ENCODE data around the gene STIP1.
"Not testable (repeated sequence)": the region's sequence is repeated elsewhere in the genome, so short reads cannot be mapped to it uniquely, and the experiment has no call there.

Gene STIP1

GRCh38 chr11:64245401-64245796 is 59.4 kb downstream of the STIP1 start:
- H3K9ac ChIP-seq (ENCODE audit: low read length) = peak overlapping the region; percentile 93
- H2AK5ac ChIP-seq (ENCODE audit: low read length, severe bottlenecking) = no peak overlapping the region
- H4K91ac ChIP-seq (ENCODE audit: low read length) = peak overlapping the region; percentile 95
- H2BK120ac ChIP-seq (ENCODE audit: low read depth, low read length) = peak overlapping the region; percentile 55
- no peaks in the 10 kb centered on the region for H3K27me3 ChIP-seq (ENCODE audit: control insufficient read depth in 1 of 2, insufficient read depth in 1 of 2, low read length in 2 of 2)
- peak overlapping the region; percentile 33 for H4K8ac ChIP-seq (ENCODE audit: low read length)
- no peak for DNase-seq
- H3K9me3 ChIP-seq (ENCODE audit: control insufficient read depth, low read length) = no peaks in the 10 kb centered on the region
- H3K4me3 ChIP-seq (ENCODE audit: insufficient read depth in 1 of 2, low read depth in 1 of 2, low read length in 2 of 2) = peak overlapping the region; percentile 75 to 95
- H3K18ac ChIP-seq (ENCODE audit: low read depth in 1 of 2, low read length in 2 of 2) = peak overlapping the region; percentile 46 to 91
- peak overlapping the region; percentile 89 for H3K4me2 ChIP-seq (ENCODE audit: low read length, poor library complexity, severe bottlenecking)
- H3K23ac ChIP-seq (ENCODE audit: low read length in 2 of 2) = no peak overlapping the region
- peaks cover 14 to 26% of the 10 kb centered on the region in 2 experiments for H3K36me3 ChIP-seq (ENCODE audit: control insufficient read depth in 1 of 2, insufficient read depth in 2 of 2, low read depth in 1 of 2, low read length in 2 of 2)
- peak overlapping the region; percentile 96 for H3K4ac ChIP-seq (ENCODE audit: low read depth in 1 of 2, low read length in 2 of 2)
- H3K14ac ChIP-seq (ENCODE audit: low read length in 2 of 2) = peak overlapping the region in 1 of 2 experiments; percentile 83
- no peak overlapping the region for H2AFZ ChIP-seq (ENCODE audit: low read depth, low read length)
- peaks cover 3% of the 10 kb centered on the region for H3K79me1 ChIP-seq (replicated peaks; ENCODE audit: low read length, poor library complexity, severe bottlenecking)
- 33% methylated on average over 2 of the region's 6 CpGs for WGBS
- H3K4me1 ChIP-seq (ENCODE audit: control insufficient read depth, insufficient read depth, low read depth, low read length) = peaks cover 37% of the 10 kb centered on the region
- H2BK15ac ChIP-seq (ENCODE audit: low read depth, poor library complexity, severe bottlenecking) = no peak overlapping the region
- peak overlapping the region; percentile 10 for H2BK5ac ChIP-seq (ENCODE audit: low read depth, low read length, poor library complexity, severe bottlenecking)
- H3K27ac ChIP-seq (ENCODE audit: low read length, poor library complexity, severe bottlenecking) = peak overlapping the region; percentile 79
- peak overlapping the region in 1 of 2 experiments; percentile 87 for H2BK12ac ChIP-seq (ENCODE audit: low read length in 2 of 2)

- 2% methylated on average over 32 of the region's 46 CpGs for WGBS
- Histone ChIP-seq H2BK12ac (ENCODE audit: low read length in 2 of 2) (peak overlapping the region; percentile 69 to 87), H2AFZ (ENCODE audit: low read depth, low read length) (no peak overlapping the region), H3K27me3 (ENCODE audit: control insufficient read depth in 1 of 2, insufficient read depth in 1 of 2, low read length in 2 of 2) (no peaks in the 10 kb centered on the region), H2BK5ac (ENCODE audit: low read depth, low read length, poor library complexity, severe bottlenecking) (peak overlapping the region; percentile 10), H4K8ac (ENCODE audit: low read length) (peak overlapping the region; percentile 33), H3K27ac (ENCODE audit: low read length, poor library complexity, severe bottlenecking) (peak overlapping the region; percentile 79), H2BK15ac (ENCODE audit: low read depth, poor library complexity, severe bottlenecking) (peak overlapping the region; percentile 30), H4K91ac (ENCODE audit: low read length) (peak overlapping the region; percentile 95), H3K4me1 (ENCODE audit: control insufficient read depth, insufficient read depth, low read depth, low read length) (peaks cover 40% of the 10 kb centered on the region), H3K14ac (ENCODE audit: low read length in 2 of 2) (peak overlapping the region in 1 of 2 experiments; percentile 98), H3K4me2 (ENCODE audit: low read length, poor library complexity, severe bottlenecking) (peak overlapping the region; percentile 89), H2AK5ac (ENCODE audit: low read length, severe bottlenecking) (peak overlapping the region; percentile 6), H3K36me3 (ENCODE audit: control insufficient read depth in 1 of 2, insufficient read depth in 2 of 2, low read depth in 1 of 2, low read length in 2 of 2) (peaks cover 14 to 26% of the 10 kb centered on the region in 2 experiments), H3K23ac (ENCODE audit: low read length in 2 of 2) (peak overlapping the region in 1 of 2 experiments; percentile 90), H3K4me3 (ENCODE audit: insufficient read depth in 1 of 2, low read depth in 1 of 2, low read length in 2 of 2) (peak overlapping the region; percentile 75 to 95), H3K9ac (ENCODE audit: low read length) (peak overlapping the region; percentile 93), H3K9me3 (ENCODE audit: control insufficient read depth, low read length) (no peaks in the 10 kb centered on the region), H3K4ac (ENCODE audit: low read depth in 1 of 2, low read length in 2 of 2) (peak overlapping the region; percentile 96), H3K18ac (ENCODE audit: low read depth in 1 of 2, low read length in 2 of 2) (peak overlapping the region; percentile 68 to 91), H2BK120ac (ENCODE audit: low read depth, low read length) (peak overlapping the region; percentile 82), H3K79me1 (replicated peaks; ENCODE audit: low read length, poor library complexity, severe bottlenecking) (peaks cover 5% of the 10 kb centered on the region)
- peak; percentile 93 for DNase-seq
Observed at GRCh38 chr11:64245797-64246620, 60.0 kb downstream of the STIP1 start.

GRCh38 chr11:64246621-64246870 is 60.6 kb downstream of the STIP1 start:
- H2BK15ac ChIP-seq (ENCODE audit: low read depth, poor library complexity, severe bottlenecking); H3K79me1 ChIP-seq (replicated peaks; ENCODE audit: low read length, poor library complexity, severe bottlenecking); H4K91ac ChIP-seq (ENCODE audit: low read length); H2BK120ac ChIP-seq (ENCODE audit: low read depth, low read length); H2AK5ac ChIP-seq (ENCODE audit: low read length, severe bottlenecking); H3K4me2 ChIP-seq (ENCODE audit: low read length, poor library complexity, severe bottlenecking); H4K8ac ChIP-seq (ENCODE audit: low read length); H2AFZ ChIP-seq (ENCODE audit: low read depth, low read length); H3K9me3 ChIP-seq (ENCODE audit: control insufficient read depth, low read length); H3K14ac ChIP-seq (ENCODE audit: low read length in 2 of 2); H2BK5ac ChIP-seq (ENCODE audit: low read depth, low read length, poor library complexity, severe bottlenecking); H3K18ac ChIP-seq (ENCODE audit: low read depth in 1 of 2, low read length in 2 of 2); DNase-seq; H3K23ac ChIP-seq (ENCODE audit: low read length in 2 of 2); H3K27me3 ChIP-seq (ENCODE audit: control insufficient read depth in 1 of 2, insufficient read depth in 1 of 2, low read length in 2 of 2); H3K27ac ChIP-seq (ENCODE audit: low read length, poor library complexity, severe bottlenecking); H2BK12ac ChIP-seq (ENCODE audit: low read length in 2 of 2): not testable (repeated sequence)
- H3K9ac ChIP-seq (ENCODE audit: low read length) = peak overlapping the region; percentile 93
- H3K36me3 ChIP-seq (ENCODE audit: control insufficient read depth in 1 of 2, insufficient read depth in 2 of 2, low read depth in 1 of 2, low read length in 2 of 2) = peaks cover 14 to 26% of the 10 kb centered on the region in 2 experiments
- WGBS = 0% methylated on average over 1 of the region's 43 CpGs
- peaks cover 42% of the 10 kb centered on the region for H3K4me1 ChIP-seq (ENCODE audit: control insufficient read depth, insufficient read depth, low read depth, low read length)
- peak overlapping the region in 1 of 2 experiments; percentile 96 for H3K4ac ChIP-seq (ENCODE audit: low read depth in 1 of 2, low read length in 2 of 2)
- peak overlapping the region; percentile 75 to 95 for H3K4me3 ChIP-seq (ENCODE audit: insufficient read depth in 1 of 2, low read depth in 1 of 2, low read length in 2 of 2)

DNA sequence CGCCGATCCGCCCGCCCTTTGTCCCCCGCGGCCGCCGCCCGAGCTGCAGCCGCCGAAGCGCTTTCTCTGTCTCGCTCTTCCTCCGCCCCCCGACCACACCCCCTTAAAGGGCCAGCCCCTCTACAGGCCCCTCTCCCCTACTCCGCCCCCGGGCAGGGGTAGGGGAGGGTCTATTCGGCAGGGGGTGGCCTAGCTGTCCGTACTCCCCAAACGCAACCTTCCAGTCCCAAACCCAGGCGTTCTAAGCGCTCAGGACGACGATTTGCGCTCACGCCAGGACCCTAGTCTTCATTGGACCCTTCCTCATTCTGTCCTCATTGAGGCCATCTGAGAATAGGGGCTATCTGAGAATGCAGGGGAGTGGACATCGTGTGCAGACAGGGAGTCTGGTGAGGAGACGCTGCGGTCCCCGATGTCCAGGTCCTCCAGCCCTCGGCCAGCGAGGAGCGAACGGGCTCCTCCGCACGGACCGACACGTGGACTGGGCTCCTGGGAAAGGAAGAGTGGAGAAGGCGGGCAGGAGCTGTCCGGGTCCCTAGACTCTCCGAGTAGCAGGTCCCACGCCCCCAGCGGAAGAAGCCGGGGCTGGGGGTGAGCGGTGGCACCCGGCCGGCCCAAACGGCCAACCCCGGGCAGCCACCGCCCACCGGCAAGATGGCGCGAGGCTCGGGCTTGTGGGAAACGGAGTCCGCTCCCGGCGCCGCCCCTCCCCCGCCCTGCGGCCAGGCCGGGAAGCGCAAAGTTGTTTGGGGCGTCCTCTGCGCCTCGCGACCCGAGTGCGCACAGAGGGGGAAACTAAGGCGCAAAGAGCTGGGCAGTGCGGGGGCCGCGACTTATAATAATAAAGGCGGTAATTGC is 61.1 kb downstream of the STIP1 start, which contains the start of gene PPP1R14B:
Gene PPP1R14B (minus strand): TSS at position 73 of the 858 bp plus-strand sequence. CDS start 270 bp downstream, outside the sequence.
- Histone ChIP-seq H4K91ac (ENCODE audit: low read length) (peak within 1 kb of the TSS; percentile 95), H2BK15ac (ENCODE audit: low read depth, poor library complexity, severe bottlenecking) (peak within 1 kb of the TSS; percentile 66), H3K79me1 (replicated peaks; ENCODE audit: low read length, poor library complexity, severe bottlenecking) (peaks cover 7% of the 10 kb centered on the region), H3K27ac (ENCODE audit: low read length, poor library complexity, severe bottlenecking) (peak within 1 kb of the TSS; percentile 90), H3K4me3 (ENCODE audit: insufficient read depth in 1 of 2, low read depth in 1 of 2, low read length in 2 of 2) (peak within 1 kb of the TSS; percentile 75 to 98), H3K23ac (ENCODE audit: low read length in 2 of 2) (peak within 1 kb of the TSS in 1 of 2 experiments; percentile 90), H2BK120ac (ENCODE audit: low read depth, low read length) (peak within 1 kb of the TSS; percentile 95), H3K9me3 (ENCODE audit: control insufficient read depth, low read length) (no peaks in the 10 kb centered on the region), H3K4me1 (ENCODE audit: control insufficient read depth, insufficient read depth, low read depth, low read length) (peaks cover 44% of the 10 kb centered on the region), H3K4ac (ENCODE audit: low read depth in 1 of 2, low read length in 2 of 2) (peak within 1 kb of the TSS; percentile 96), H2BK12ac (ENCODE audit: low read length in 2 of 2) (peak within 1 kb of the TSS; percentile 70 to 87), H2BK5ac (ENCODE audit: low read depth, low read length, poor library complexity, severe bottlenecking) (peak within 1 kb of the TSS; percentile 34), H3K27me3 (ENCODE audit: control insufficient read depth in 1 of 2, insufficient read depth in 1 of 2, low read length in 2 of 2) (no peaks in the 10 kb centered on the region), H3K9ac (ENCODE audit: low read length) (peak within 1 kb of the TSS; percentile 93), H2AFZ (ENCODE audit: low read depth, low read length) (peak within 1 kb of the TSS; percentile 36), H3K36me3 (ENCODE audit: control insufficient read depth in 1 of 2, insufficient read depth in 2 of 2, low read depth in 1 of 2, low read length in 2 of 2) (peaks cover 14 to 26% of the 10 kb centered on the region in 2 experiments), H4K8ac (ENCODE audit: low read length) (peak within 1 kb of the TSS; percentile 96), H3K14ac (ENCODE audit: low read length in 2 of 2) (peak within 1 kb of the TSS in 1 of 2 experiments; percentile 98), H2AK5ac (ENCODE audit: low read length, severe bottlenecking) (peak within 1 kb of the TSS; percentile 6), H3K18ac (ENCODE audit: low read depth in 1 of 2, low read length in 2 of 2) (peak within 1 kb of the TSS; percentile 94 to 99), H3K4me2 (ENCODE audit: low read length, poor library complexity, severe bottlenecking) (peak within 1 kb of the TSS; percentile 89)
- DNase-seq = peak; percentile 94
- WGBS = under 1% methylated on average over 54 of the region's 74 CpGs

All from mesenchymal stem cell (in vitro differentiated cells and primary cell).